GM18858 (cell line): ENCODE results near the gene TTC3.

Source experiments
- ATAC-seq: cut with Tn5 transposase; IDR thresholded peaks from one replicate; pipeline ENCODE4 v1.9.1; 2021; ENCODE audit not compliant: unreplicated experiment

TTC3 gene

GRCh38 chr21:37146320-37147235 is 73.5 kb downstream of the TTC3 start:
- no peak for ATAC-seq

- ATAC-seq = no peak
Observed at GRCh38 chr21:37149411-37149810, 76.4 kb downstream of the TTC3 start.

- no peak for ATAC-seq
Observed at GRCh38 chr21:37153196-37153934, 80.3 kb downstream of the TTC3 start.

GRCh38 chr21:37153935-37154350 is 80.9 kb downstream of the TTC3 start:
- ATAC-seq = no peak

- ATAC-seq = no peak
Observed at GRCh38 chr21:37155186-37155585, 82.1 kb downstream of the TTC3 start.

- ATAC-seq = no peak
Observed at GRCh38 chr21:37157938-37158337, 84.9 kb downstream of the TTC3 start.

- peak; percentile 49 for ATAC-seq
Observed at GRCh38 chr21:37159053-37159776, 86.2 kb downstream of the TTC3 start.

GRCh38 chr21:37159949-37160348 is 86.9 kb downstream of the TTC3 start:
- ATAC-seq = no peak

GRCh38 chr21:37164742-37165141 is 91.7 kb downstream of the TTC3 start:
- no peak for ATAC-seq

GRCh38 chr21:37165586-37165985 is 92.5 kb downstream of the TTC3 start:
- ATAC-seq = no peak

GRCh38 chr21:37166733-37167132 is 93.7 kb downstream of the TTC3 start:
- no peak for ATAC-seq

GRCh38 chr21:37168666-37169065 is 95.6 kb downstream of the TTC3 start:
- no peak for ATAC-seq

GRCh38 chr21:37172646-37173045 is 99.6 kb downstream of the TTC3 start:
- no peak for ATAC-seq

- no peak for ATAC-seq
Observed at GRCh38 chr21:37176716-37177115, 103.7 kb downstream of the TTC3 start.

- ATAC-seq = no peak
Observed at GRCh38 chr21:37181059-37181458, 108.0 kb downstream of the TTC3 start.

GRCh38 chr21:37182222-37182621 is 109.2 kb downstream of the TTC3 start:
- ATAC-seq = no peak

- no peak for ATAC-seq
Observed at GRCh38 chr21:37183749-37184148, 110.7 kb downstream of the TTC3 start.

- ATAC-seq = no peak
Observed at GRCh38 chr21:37184784-37185593, 111.9 kb downstream of the TTC3 start.

- ATAC-seq = no peak
Observed at GRCh38 chr21:37186983-37187382, 113.9 kb downstream of the TTC3 start.

GRCh38 chr21:37188825-37189224 is 115.8 kb downstream of the TTC3 start:
- no peak for ATAC-seq

- no peak for ATAC-seq
Observed at GRCh38 chr21:37192019-37192418, 119.0 kb downstream of the TTC3 start.
